Psoas muscle (tissue), 8 donors: ENCODE results near the gene OR7G1. TPM values are rescaled to one million over a fixed set of nuclear protein-coding genes. Genes with fewer than 3 reads are reported as not detected.
"Not testable (repeated sequence)": the region's sequence is repeated elsewhere in the genome, so short reads cannot be mapped to it uniquely, and the experiment has no call there.

Source experiments
- ATAC-seq, 4 donors: fragments of 200-7000 bp; cut with Tn5 transposase; one replicate each; pipeline ENCODE4 v1.9.1; 2020; ENCODE audit warnings: moderate library complexity in 3 of 4, mild to moderate bottlenecking in 2 of 4
- DNase-seq, 2 donors: peaks; one replicate each; pipeline ENCODE4 v3.0.0-alpha.2; 2020
- H3K27ac ChIP-seq: fragments of 200-600 bp; one replicate; pipeline ENCODE4 v1.8.0; 2022
- H3K27me3 ChIP-seq, 3 donors: fragments of 200-600 bp in 1 of 3; one replicate each; pipeline versions ENCODE4 v1.6.1 to v1.8.0; 2013 to 2022; ENCODE audit warnings: low read length in 2 of 3, mild to moderate bottlenecking in 2 of 3, moderate library complexity in 1 of 3; ENCODE audit not compliant: insufficient read depth in 3 of 3
- H3K36me3 ChIP-seq, 2 donors: fragments of 200-600 bp in 1 of 2; one replicate each; pipeline versions ENCODE4 v1.6.1 to v1.8.0; 2013 to 2022; ENCODE audit warnings: low read depth in 1 of 2, mild to moderate bottlenecking in 1 of 2, moderate library complexity in 1 of 2; ENCODE audit not compliant: insufficient read depth in 1 of 2
- H3K4me1 ChIP-seq: fragments of 200-600 bp; one replicate; pipeline ENCODE4 v1.8.0; 2022
- H3K4me3 ChIP-seq: fragments of 200-600 bp; one replicate; pipeline ENCODE4 v1.8.0; 2022; ENCODE audit warnings: mild to moderate bottlenecking
- H3K9me3 ChIP-seq: fragments of 200-600 bp; one replicate; pipeline ENCODE4 v1.8.0; 2022
- WGBS, 3 donors: extraction: QIAGEN DNeasy Blood & Tissue Kit; methylation state at CpG; one replicate each; pipeline versions ENCODE4 v1.1.6 to v1.1.7; 2013; 5-methylcytosine and 5-hydroxymethylcytosine counted together
- intact Hi-C, 2 donors: fragments of 100-400 bp; cut with DNase I; formaldehyde crosslinking; loops; one replicate each; pipeline versions ENCODE4 v1.11.0 to v1.14.2; 2022
- polyA plus RNA-seq, 3 donors: library from polyadenylated mRNA; stranded (reverse); fragments of 200-250 nt; gene quantifications; one replicate each; pipeline ENCODE4 v1.2.3, GENCODE V29; 2013
- total RNA-seq, 4 donors: library from RNA; stranded (reverse); fragmentation: NEBNext Ultra II Directional in 2 of 4; extraction: Animal tissue kit (Norgen Biotek cat#: 25700) in 2 of 4; gene quantifications; one replicate each; pipeline versions ENCODE4 v1.2.1 to v1.2.4, GENCODE V29; 2021 to 2023
- TF ChIP-seq, protein P1 (sequence below): fragments of 200-600 bp; IDR thresholded peaks from one replicate; pipeline ENCODE4 v1.8.0; 2022; ENCODE audit warnings: antibody characterized with exemption
- donor health status: healthy with polysubstance abuse.
- donor health status: DM: no; HTN: no; CAD: no; lungs with moderate emphysema.
- donor health status: Bipolar disorder and iron deficiency.
- donor health status: healthy.
- donor health status: DM: yes; HTN: yes; CAD: no.
- donor health status: DM: no; HTN: no; CAD: no.
- donor health status: DM: no; HTN: no; CAD: no.
- donor health status: DM: yes; HTN: yes; CAD: no.

Gene OR7G1
- total and polyA plus RNA-seq, 7 donors: not detected

DNA sequence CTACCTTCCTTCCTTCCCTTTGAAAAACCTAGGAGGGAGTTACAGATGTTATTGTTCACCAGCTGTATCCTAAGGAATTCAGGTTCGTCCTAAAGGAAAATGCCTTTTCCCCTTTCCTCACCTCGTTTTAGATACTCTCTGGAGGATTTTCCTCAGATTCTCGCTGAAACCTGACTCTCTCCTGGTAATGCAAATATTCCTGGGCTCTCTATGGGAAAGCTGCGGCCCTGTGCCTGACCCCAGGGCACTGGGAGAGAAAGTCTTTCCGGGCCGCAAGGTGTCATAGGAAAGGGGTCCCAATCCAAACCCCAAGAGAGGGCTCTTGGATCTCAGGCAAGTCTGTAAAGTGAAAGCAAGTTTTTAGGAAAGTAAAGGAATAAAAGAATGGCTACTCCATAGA lies 41.8 kb downstream of the OR7G1 start:
- ATAC-seq: no peak

DNA sequence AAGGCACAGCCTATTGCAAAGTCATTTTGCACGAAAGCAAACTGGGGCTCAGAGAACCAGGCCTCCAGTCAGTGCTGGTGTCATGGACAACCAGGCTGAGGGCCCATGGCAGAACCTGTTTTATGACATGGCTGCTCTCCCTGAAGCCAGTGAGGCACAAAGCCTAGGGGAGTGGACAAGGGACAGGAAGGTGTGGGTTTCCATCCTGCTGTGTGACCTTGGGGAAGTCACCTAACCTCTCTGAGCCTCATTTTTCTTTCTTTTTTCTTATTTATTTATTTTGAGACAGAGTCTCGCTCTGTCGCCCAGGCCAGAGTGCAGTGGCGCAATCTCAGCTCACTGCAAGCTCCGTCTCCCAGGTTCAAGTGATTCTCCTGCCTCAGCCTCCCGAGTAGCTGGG lies 43.8 kb downstream of the OR7G1 start:
- H3K27me3 ChIP-seq, H3K9me3 ChIP-seq, H3K27ac ChIP-seq, H3K36me3 ChIP-seq, ATAC-seq, DNase-seq, H3K4me1 ChIP-seq, H3K4me3 ChIP-seq, intact Hi-C loops: not testable (repeated sequence)
- WGBS, 3 donors: 85 to 91% (median 88%) methylated on average over 6 of the region's 6 CpGs

More for the DNA sequence above, 41.8 kb downstream of the OR7G1 start:
- H3K27me3 ChIP-seq: no peaks in the 10 kb centered on the region
- intact Hi-C loops: no loop called here
- H3K4me1 ChIP-seq: no peaks in the 10 kb centered on the region
- no peaks in the 10 kb centered on the region for H3K9me3 ChIP-seq
- no peaks in the 10 kb centered on the region for H3K36me3 ChIP-seq
- DNase-seq: no peak
- H3K4me3 ChIP-seq: no peak overlapping the region
- 28 to 38% (median 38%) methylated on average over 6 of the region's 6 CpGs for WGBS, 3 donors
- H3K27ac ChIP-seq: no peak overlapping the region
- TF ChIP-seq, protein P1, sequence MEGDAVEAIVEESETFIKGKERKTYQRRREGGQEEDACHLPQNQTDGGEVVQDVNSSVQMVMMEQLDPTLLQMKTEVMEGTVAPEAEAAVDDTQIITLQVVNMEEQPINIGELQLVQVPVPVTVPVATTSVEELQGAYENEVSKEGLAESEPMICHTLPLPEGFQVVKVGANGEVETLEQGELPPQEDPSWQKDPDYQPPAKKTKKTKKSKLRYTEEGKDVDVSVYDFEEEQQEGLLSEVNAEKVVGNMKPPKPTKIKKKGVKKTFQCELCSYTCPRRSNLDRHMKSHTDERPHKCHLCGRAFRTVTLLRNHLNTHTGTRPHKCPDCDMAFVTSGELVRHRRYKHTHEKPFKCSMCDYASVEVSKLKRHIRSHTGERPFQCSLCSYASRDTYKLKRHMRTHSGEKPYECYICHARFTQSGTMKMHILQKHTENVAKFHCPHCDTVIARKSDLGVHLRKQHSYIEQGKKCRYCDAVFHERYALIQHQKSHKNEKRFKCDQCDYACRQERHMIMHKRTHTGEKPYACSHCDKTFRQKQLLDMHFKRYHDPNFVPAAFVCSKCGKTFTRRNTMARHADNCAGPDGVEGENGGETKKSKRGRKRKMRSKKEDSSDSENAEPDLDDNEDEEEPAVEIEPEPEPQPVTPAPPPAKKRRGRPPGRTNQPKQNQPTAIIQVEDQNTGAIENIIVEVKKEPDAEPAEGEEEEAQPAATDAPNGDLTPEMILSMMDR: no peak

DNA sequence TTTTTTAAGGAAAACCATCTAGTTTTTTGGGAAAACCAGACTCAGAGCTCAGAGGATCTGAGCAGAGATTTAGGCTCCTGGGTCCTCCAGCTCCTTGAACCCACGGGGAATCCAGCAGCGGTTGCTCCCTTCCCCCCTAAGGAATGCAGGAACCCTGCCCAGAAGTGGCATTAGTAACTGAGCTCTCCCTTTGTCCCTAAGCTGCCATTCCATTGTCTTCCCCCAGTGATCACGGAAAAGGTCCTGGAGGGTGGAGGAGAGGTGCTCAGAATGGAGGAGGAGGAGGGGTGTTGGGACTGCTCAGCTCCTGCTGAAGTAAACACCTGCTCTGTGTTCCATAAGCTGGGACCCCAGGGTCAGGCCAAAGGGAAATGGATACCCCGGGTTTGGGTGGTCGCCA lies 45.5 kb downstream of the OR7G1 start:
- TF ChIP-seq, protein P1: no peak
- DNase-seq: no peak

DNA sequence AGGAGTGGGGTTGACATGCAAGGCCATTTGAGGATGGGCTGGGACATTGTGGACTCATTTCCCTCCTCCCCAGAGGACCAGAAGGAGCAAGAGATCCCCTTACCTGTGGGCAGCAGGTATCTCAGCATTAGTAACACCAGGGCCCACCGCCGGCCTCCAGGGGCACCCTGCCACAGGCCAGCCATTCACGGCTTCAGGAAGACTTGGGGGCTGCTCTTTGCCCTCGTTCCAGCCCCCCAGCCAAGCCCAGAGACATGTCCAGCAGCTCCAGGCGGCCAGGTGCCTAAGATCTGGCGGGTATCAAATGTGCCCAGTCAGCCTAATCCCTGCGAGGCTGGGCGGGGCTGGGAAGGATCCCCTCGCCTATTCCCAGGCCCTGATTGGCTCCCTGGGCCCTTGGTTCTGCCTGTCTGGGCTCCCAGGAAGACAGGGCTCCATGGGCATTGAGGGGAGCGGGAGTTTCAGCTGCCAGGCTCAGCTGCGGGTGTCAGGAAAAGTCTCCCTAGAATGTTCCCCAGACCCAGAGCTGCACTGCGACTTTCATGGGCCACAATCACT lies 50.0 kb downstream of the OR7G1 start:
- no peaks in the 10 kb centered on the region for H3K4me1 ChIP-seq
- H3K27ac ChIP-seq: no peak overlapping the region
- 59 to 62% (median 62%) methylated on average over 12 of the region's 12 CpGs for WGBS, 3 donors
- no peaks in the 10 kb centered on the region for H3K36me3 ChIP-seq
- no peak overlapping the region for H3K4me3 ChIP-seq
- intact Hi-C loops: no loop called here
- peaks cover 0 to 2% (median 0%) of the 10 kb centered on the region in 3 donors for H3K27me3 ChIP-seq
- ATAC-seq (no peak), DNase-seq (no peak)
- TF ChIP-seq, protein P1: no peak
- no peaks in the 10 kb centered on the region for H3K9me3 ChIP-seq

More for the DNA sequence above, 45.5 kb downstream of the OR7G1 start:
- intact Hi-C loops: no loop called here
- Histone ChIP-seq H3K9me3 (no peaks in the 10 kb centered on the region), H3K27me3 (peaks cover 0 to 2% (median 0%) of the 10 kb centered on the region in 3 donors), H3K27ac (no peak overlapping the region), H3K4me3 (no peak overlapping the region), H3K4me1 (no peaks in the 10 kb centered on the region), H3K36me3 (no peaks in the 10 kb centered on the region)
- no peak for ATAC-seq
- 7 to 13% (median 9%) methylated on average over 5 of the region's 5 CpGs for WGBS, 3 donors

Other genes starting within 250 kb of the OR7G1 start
- gene MUC16, start 105.4 kb downstream of the OR7G1 start, total RNA-seq: under 1 TPM in 3 of 4 donors, not detected in 1; under 0.01 to 0.37 (median 0.02) TPM
- under 1 TPM in 2 of 3 donors, not detected in 1; 0.01 TPM for gene MUC16, start 105.4 kb downstream of the OR7G1 start, polyA plus RNA-seq
- not detected for gene OR1M1, start 28.7 kb downstream of the OR7G1 start, total RNA-seq
- gene OR1M1, start 28.7 kb downstream of the OR7G1 start, polyA plus RNA-seq: not detected
- gene OR7G2, start 8.3 kb downstream of the OR7G1 start, total RNA-seq: not detected
- gene OR7G2, start 8.3 kb downstream of the OR7G1 start, polyA plus RNA-seq: not detected
- not detected for gene OR7G3, start 11.2 kb upstream of the OR7G1 start, total RNA-seq
- not detected for gene OR7G3, start 11.2 kb upstream of the OR7G1 start, polyA plus RNA-seq
- gene ZNF317, start 24.6 kb upstream of the OR7G1 start, total RNA-seq: 10 to 100 TPM; 13.7 to 23.6 (median 16.9) TPM
- gene ZNF317, start 24.6 kb upstream of the OR7G1 start, polyA plus RNA-seq: 10 to 100 TPM; 14.3 to 22.5 (median 14.6) TPM
- gene OR7D2, start 63.2 kb upstream of the OR7G1 start, total RNA-seq: under 1 TPM in 1 of 4 donors, not detected in 3; 0.24 TPM
- under 1 TPM; 0.03 to 0.09 (median 0.03) TPM for gene OR7D2, start 63.2 kb upstream of the OR7G1 start, polyA plus RNA-seq
- not detected for gene OR7D4, start 103.8 kb upstream of the OR7G1 start, total RNA-seq
- not detected for gene OR7D4, start 103.8 kb upstream of the OR7G1 start, polyA plus RNA-seq
- gene OR7E24, start 135.2 kb upstream of the OR7G1 start, total RNA-seq: not detected
- gene OR7E24, start 135.2 kb upstream of the OR7G1 start, polyA plus RNA-seq: not detected
- 1 to 10 TPM; 1.5 to 2.9 (median 2.4) TPM for gene ZNF699, start 194.1 kb upstream of the OR7G1 start, total RNA-seq
- gene ZNF699, start 194.1 kb upstream of the OR7G1 start, polyA plus RNA-seq: 1 to 10 TPM in 2 of 3 donors, under 1 TPM in 1; 0.15 to 1.8 (median 1.0) TPM
- 1 to 10 TPM; 1.5 to 8.6 (median 3.2) TPM for gene ZNF559, start 208.4 kb upstream of the OR7G1 start, total RNA-seq
- gene ZNF559, start 208.4 kb upstream of the OR7G1 start, polyA plus RNA-seq: 1 to 10 TPM; 2.6 to 4.4 (median 2.7) TPM
- gene ZNF177, start 247.2 kb upstream of the OR7G1 start, total RNA-seq: 1 to 10 TPM in 1 of 4 donors, under 1 TPM in 2, not detected in 1; 0.25 to 1.7 (median 0.34) TPM
- gene ZNF177, start 247.2 kb upstream of the OR7G1 start, polyA plus RNA-seq: under 1 TPM; 0.17 to 0.33 (median 0.29) TPM